Activated naive CD4-positive, alpha-beta T cell treated with anti-CD3 and anti-CD28 coated beads, Interleukin-2, amount 50 U/mL, for 72 hours (primary cell): Measurements from ENCODE around the gene FAM124B. TPM values are rescaled to one million over a fixed set of nuclear protein-coding genes. Genes with fewer than 3 reads are reported as not detected.
"Not testable (repeated sequence)": the region's sequence is repeated elsewhere in the genome, so short reads cannot be mapped to it uniquely, and the experiment has no call there.

ENCODE experiments used
- ATAC-seq, 2 donors: fragments of 150-1000 bp; cut with Tn5 transposase; 2 replicates each; pipeline ENCODE4 v1.10.0; 2021; ENCODE audit warnings: mild to moderate bottlenecking in 2 of 2, moderate library complexity in 2 of 2
- DNase-seq, 2 donors: peaks; one replicate each; pipeline ENCODE4 v3.0.0; 2021 to 2022; ENCODE audit warnings: low spot score in 2 of 2
- H3K27ac Mint-ChIP-seq, 2 donors: one replicate each; pipeline ENCODE4 v1.8.0; 2022; ENCODE audit warnings: mild to moderate bottlenecking in 2 of 2, mixed read lengths in 2 of 2
- H3K36me3 Mint-ChIP-seq, 2 donors: one replicate each; pipeline ENCODE4 v1.8.0; 2022; ENCODE audit warnings: mixed read lengths in 2 of 2
- H3K9me3 Mint-ChIP-seq, 2 donors: one replicate each; pipeline ENCODE4 v1.8.0; 2022; ENCODE audit warnings: mixed read lengths in 2 of 2
- total RNA-seq, 2 donors: library from RNA; stranded (reverse); gene quantifications; one replicate each; pipeline ENCODE4 v1.2.3, GENCODE V29; 2022

Gene FAM124B
- total RNA-seq, 2 donors from 2014 or later: 0.45 TPM; not detected in 1

DNA sequence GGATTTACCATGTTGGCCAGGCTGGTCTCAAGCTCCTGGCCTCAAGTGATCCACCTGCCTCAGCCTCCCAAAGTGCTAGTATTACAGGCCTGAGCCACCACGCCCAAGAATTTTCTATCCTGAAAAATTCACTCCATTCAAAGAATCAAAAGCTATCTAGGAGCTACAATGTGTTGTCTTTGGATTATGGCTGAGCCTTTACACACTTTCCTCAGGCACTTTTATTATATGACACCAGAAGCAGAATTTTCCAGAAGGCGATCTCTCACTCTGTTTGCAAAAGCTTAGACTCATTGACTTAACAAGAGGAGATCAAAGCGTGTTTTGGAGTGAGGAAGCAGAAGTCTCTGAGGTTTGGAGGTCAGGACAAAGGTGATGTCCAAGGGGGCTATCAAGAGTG, 3.6 kb downstream of the FAM124B start:
- DNase-seq (no peak), ATAC-seq (no peak)
- no peak overlapping the region for H3K27ac Mint-ChIP-seq
- H3K36me3 Mint-ChIP-seq: no peaks in the 10 kb centered on the region
- no peaks in the 10 kb centered on the region for H3K9me3 Mint-ChIP-seq

DNA sequence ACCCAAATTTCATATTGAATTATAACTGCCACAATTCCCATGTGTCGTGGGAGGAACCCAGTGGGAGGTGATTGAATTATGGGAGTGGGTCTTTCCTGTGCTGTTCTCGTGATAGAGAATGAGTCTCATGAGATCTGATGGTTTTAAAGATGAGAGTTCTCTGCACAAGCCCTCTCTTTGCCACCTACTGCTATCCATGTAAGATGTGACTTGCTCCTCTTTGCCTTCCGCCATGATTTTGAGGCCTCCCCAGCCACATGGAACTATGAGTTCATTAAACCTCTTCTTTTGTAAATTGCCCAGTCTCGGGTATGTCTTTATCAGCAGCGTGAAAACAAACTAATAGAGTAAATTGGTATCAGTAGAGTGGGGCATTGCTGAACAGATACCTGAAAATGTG, 4.8 kb downstream of the FAM124B start:
- H3K9me3 Mint-ChIP-seq, DNase-seq, H3K36me3 Mint-ChIP-seq, H3K27ac Mint-ChIP-seq, ATAC-seq: not testable (repeated sequence)

DNA sequence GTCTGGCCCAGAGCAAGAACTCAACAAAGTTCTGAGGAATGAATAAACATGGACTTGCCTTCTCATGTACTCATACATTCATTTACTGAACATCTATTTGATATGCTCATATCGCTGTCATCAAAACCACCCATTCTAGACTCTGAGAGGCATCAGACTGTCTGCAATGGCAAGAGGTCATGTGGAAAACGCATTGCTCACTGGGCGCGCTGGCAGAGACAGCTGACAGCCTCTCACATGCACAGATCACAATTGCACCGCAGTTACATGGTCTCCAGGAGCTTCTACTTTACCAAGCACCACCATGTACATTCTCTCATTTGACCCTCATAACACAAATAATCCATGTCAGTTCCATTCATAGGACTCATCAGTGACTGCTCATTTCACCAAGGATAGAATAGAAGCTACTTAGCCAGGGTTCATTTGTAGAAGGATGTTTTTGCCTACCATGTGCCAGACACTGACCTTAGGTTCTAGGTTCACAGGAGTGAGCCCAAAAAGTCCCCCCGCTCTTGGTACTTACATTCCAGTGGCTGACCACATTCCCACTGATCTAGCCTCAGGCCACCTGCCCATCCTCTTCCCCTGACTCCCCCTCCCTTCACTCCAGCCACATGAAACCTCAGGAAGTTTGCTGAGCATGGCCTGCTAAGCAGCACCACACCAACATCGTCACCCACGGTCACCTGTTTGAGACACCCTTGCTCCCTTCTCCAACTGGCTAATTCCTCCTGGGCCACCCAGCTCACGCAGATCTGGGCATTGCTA, 6.1 kb downstream of the FAM124B start:
- ATAC-seq: no peak
- no peak overlapping the region for H3K27ac Mint-ChIP-seq

DNA sequence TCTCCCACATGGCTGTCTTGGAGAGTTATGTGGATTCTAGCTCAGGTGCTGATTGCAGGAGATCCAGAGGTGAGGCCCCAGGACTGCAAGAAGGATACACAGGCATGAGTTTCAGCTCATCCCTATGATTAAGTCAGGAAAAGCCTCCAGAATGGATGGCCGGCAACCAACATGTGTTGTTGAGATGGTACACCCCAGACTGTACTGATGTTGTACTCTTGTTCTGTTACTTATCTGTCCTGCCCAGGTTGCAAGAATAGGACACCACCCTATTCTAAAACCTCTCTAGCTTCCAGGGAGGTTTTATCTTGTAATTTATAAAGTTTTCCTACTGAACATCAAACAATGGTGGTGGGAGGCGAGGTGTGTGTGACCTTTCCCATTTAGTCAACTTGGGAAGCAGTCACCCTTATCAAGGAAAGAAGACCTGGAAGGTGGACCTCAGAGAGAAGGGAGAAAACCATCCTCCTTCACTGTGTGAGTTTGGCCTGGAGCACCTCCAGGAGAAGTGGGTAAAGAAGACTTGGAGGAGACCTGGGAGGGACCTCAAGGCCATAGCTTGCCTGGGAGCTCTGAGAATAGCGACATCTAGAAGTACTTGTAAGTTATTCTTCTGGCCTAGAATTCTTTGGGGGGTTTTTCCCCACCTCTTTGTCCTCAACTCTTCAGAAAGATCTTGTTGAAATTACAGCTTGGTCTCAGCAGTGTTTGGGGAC, 8.6 kb downstream of the FAM124B start:
- H3K27ac Mint-ChIP-seq: no peak overlapping the region
- ATAC-seq: no peak
- H3K36me3 Mint-ChIP-seq: no peaks in the 10 kb centered on the region
- no peaks in the 10 kb centered on the region for H3K9me3 Mint-ChIP-seq
- no peak for DNase-seq

More for the DNA sequence above, 6.1 kb downstream of the FAM124B start:
- no peaks in the 10 kb centered on the region for H3K36me3 Mint-ChIP-seq
- DNase-seq: no peak
- H3K9me3 Mint-ChIP-seq: no peaks in the 10 kb centered on the region

DNA sequence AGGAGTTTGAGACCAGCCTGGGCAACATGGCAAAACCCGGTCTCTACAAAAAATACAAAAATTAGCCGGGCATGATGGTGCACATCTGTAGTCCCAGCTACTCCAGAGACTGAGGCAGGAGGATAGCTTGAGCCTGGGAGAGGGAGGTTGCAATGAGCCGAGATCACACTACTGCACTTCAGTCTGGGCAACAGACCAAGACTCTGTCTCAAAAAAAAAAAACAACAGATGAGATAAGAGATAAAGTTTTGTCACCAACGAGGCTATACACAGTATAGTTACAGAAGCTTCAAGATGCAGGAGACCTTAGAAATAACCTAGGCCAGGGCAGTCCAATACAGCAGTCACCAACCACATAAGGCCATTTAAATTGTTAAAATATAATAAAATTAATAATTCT, 9.4 kb downstream of the FAM124B start:
- Mint-ChIP-seq H3K36me3 (no peaks in the 10 kb centered on the region), H3K27ac (no peak overlapping the region), H3K9me3 (no peaks in the 10 kb centered on the region)
- ATAC-seq: no peak
- DNase-seq: no peak

DNA sequence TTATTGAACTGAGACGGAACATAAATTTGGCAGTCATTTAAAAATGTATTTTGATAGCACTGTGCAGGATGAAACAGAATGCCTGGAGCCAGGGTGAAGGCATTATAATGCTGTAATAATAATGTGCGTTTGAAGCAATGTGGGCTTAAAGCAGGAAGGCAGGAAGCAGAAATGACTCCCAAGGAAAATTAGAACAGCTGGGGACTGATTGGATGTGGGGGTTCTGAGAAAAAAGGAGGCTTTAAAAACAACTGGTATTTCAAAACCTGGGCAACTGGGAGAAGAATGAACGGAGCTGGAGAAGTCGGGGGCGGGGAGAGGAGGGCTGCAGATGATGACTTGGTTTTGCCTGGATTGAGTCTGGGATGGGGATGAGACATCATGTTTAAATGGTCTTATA, 12.6 kb downstream of the FAM124B start:
- ATAC-seq (no peak), DNase-seq (no peak)
- Mint-ChIP-seq H3K36me3 (no peaks in the 10 kb centered on the region), H3K27ac (no peak overlapping the region), H3K9me3 (no peaks in the 10 kb centered on the region)

DNA sequence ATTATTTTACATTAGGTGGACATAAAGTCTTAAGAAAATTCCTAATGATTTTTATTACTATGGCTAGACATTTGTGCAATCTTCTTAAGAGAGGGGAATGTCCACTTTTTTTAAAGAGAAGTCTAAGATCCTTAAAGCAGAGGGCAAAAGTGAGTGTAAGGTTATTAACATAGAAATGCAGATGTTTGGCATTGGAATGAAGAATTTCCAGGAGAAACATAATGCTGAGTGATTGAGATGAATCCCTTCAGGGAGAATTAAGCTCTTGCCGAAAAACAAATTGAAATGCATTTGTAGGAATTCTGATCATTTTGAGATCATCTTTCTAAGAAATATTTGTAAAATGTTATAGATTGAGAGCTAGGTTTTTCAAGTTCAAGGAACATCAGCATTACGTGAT, 15.0 kb downstream of the FAM124B start:
- Mint-ChIP-seq H3K36me3 (no peaks in the 10 kb centered on the region), H3K27ac (no peak overlapping the region), H3K9me3 (no peaks in the 10 kb centered on the region)
- DNase-seq: no peak
- ATAC-seq: no peak

DNA sequence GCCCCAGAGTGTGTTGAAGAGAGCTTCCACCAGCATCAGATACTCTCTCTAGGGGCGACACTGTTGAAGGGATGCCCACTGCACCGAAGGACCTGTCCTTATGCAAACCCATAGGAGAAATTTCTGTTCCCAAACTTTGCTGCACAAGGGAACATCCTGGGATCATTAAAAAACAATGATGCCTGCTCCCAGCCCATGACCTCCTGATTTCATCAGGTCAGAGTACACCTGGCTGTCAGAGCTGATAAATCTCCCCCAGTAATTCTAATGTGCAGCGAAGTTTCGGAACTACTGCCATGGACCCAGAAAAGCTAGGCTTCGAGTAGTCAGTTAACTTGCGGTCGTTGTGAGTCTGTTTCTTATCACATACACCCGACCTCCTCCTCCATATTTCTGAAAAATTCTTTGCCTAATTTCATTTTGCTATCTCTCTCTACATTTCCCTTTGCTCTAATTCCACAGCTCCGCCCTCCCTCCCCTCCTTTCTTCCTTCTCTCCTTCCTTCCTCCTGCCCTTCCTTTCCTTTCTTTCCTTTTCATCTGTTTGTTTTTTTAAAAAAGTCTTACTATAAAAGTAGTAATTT, 18.8 kb downstream of the FAM124B start:
- Mint-ChIP-seq H3K36me3 (no peaks in the 10 kb centered on the region), H3K9me3 (no peaks in the 10 kb centered on the region), H3K27ac (no peak overlapping the region)
- ATAC-seq (no peak), DNase-seq (no peak)

DNA sequence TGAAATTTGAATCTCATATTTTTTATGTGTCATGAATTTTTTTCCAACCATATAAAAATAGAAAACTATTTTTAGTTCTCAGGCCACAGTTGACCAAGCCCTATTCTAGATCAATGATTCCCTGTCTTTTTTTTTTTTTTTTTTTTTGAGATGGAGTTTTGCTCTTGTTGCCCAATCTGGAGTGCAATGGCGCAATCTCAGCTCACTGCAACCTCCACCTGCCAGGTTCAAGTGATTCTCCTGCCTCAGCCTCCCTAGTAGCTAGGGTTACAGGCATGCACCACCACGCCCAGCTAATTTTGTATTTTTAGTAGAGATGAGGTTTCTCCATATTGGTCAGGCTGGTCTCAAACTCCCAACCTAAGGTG, 19.6 kb downstream of the FAM124B start:
- not testable (repeated sequence) for H3K9me3 Mint-ChIP-seq, DNase-seq, H3K27ac Mint-ChIP-seq, ATAC-seq, H3K36me3 Mint-ChIP-seq

DNA sequence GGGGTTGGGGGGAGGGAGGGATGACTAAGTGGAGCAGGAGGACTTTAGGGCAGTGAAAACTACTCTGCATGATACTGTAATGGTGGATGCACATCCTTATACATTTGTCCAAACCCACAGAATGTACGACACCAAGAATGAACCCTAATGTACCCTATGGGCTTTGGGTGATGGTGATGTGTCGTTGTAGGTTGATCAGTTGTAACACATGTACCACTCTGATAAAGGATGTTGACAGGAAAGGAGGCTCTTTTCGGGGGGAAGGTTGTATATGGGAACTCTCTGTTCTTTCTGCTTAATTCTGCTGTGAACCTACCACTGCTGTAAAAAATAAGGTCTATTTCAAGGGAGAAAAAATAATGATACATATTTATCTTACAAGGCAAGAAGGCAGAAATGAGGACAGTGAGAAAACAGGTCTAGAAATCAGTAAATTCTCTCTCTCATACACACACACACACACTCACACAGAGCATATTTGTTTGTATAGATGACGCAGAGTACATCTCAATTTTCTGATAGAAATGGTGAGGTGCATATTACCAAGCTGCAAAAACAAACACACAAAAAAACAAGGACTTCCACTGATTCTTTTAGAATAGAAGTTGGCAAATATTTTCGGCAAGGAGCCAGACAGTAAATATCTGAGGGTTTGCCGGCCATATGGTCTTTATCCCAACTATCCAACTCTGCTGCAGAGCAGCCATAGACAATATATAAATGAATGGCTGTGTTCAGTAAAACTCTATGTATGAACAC, 20.2 kb downstream of the FAM124B start:
- no peak for ATAC-seq
- no peak overlapping the region for H3K27ac Mint-ChIP-seq
- no peak for DNase-seq
- no peaks in the 10 kb centered on the region for H3K36me3 Mint-ChIP-seq
- H3K9me3 Mint-ChIP-seq: no peaks in the 10 kb centered on the region

DNA sequence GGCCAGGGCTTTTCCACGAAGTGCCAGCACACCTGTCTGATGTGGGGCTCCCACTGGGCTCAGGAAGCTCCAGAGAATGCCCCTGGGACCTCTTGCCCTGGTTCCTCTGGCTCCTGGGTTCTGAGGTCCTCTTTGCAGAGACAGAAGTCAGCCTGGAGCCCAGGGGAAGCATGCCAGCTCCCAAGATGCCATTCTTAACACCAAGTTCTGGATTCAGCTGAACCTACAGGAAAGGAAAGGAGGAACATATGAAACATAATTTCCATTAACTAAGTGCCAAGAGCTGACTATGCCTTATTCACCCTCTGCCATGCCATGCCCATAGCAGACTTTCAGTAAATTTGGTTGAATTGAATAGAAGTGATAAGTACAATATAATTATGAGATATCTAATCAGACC, 21.9 kb downstream of the FAM124B start:
- ATAC-seq: no peak
- DNase-seq: no peak
- Mint-ChIP-seq H3K36me3 (no peaks in the 10 kb centered on the region), H3K9me3 (no peaks in the 10 kb centered on the region), H3K27ac (no peak overlapping the region)

DNA sequence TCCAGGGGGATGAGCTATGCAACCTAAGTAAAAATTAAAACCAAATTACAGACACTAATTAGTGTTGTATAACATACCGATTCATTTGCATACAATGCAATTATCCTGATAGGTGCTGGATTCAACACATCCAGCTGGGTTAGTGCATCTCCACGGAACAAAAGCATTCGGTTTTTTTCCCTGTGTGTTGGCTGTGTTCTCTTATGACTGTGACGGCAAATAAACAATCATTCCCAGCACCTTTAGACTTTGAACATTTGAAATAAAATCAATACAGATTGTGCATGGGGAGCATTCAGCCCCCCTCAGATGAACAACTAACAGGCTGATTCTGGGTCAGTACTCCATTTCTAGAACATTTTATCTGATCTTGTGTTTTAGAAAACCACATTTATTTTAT, 22.7 kb downstream of the FAM124B start:
- Mint-ChIP-seq H3K36me3 (no peaks in the 10 kb centered on the region), H3K27ac (no peak overlapping the region), H3K9me3 (no peaks in the 10 kb centered on the region)
- no peak for ATAC-seq
- DNase-seq: no peak

DNA sequence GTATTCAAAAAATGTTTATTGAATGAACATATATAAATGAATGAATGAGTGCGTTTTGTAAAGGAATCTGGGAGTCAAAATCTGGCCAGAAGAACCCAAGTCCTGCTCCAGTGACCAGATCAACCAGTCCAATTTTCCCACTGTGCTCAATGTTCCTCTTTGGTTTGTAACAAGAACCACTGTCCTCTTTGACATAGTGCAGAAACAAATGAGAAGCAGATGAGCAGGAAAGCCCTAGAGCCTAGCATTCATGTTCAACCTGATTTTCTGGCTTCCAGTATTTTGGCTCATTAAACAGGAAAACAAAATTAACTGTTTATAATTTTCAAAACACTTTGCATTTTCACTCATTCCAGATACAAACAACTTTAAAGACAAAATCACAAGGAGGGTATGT, 23.2 kb downstream of the FAM124B start:
- H3K27ac Mint-ChIP-seq: no peak overlapping the region
- DNase-seq (no peak), ATAC-seq (no peak)
- no peaks in the 10 kb centered on the region for H3K9me3 Mint-ChIP-seq
- H3K36me3 Mint-ChIP-seq: no peaks in the 10 kb centered on the region

DNA sequence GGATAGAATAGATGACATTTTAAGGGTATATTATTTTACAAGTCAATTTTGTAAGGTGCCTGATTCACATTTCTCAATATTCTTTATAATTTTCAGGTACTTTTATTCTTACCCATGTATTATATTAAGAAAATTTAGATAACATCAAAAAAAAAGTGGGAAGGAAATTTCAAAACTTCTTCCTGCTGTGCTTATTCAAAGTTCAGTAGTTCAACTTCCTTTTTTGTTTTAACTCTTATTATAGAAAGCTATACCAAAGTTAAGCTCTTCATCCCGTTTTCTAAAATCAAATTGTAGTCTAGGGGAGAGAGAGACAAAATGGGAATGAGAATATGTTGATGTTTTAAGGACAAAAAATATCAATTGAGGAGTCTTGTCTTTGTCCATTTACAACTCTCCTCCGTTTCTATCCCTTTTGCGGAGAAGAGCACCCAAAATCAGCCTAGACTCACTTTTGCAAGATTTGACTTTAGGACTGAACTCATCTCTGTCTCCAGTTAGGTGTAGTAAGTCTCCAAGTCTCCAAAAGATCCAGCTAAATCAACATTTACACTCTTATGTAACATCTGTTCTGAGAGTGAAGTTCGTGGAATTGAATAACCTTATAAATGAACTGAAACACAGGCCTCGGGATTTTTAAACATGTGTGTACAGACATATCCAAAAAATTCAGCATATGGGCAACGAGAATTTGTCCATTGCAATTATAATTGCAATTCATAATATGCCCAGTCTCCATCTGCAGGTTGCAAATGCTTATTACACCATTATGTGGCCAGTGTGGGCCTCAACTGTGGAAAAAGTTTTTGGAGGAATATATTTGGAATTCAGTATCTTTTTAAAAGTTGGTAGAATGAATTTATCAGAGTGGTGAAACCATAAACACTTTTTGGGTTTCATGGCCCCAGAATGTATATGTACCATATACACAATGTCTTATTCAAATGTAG, 23.9 kb downstream of the FAM124B start:
- no peaks in the 10 kb centered on the region for H3K9me3 Mint-ChIP-seq
- ATAC-seq (no peak), DNase-seq (no peak)
- H3K27ac Mint-ChIP-seq: no peak overlapping the region
- H3K36me3 Mint-ChIP-seq: no peaks in the 10 kb centered on the region

DNA sequence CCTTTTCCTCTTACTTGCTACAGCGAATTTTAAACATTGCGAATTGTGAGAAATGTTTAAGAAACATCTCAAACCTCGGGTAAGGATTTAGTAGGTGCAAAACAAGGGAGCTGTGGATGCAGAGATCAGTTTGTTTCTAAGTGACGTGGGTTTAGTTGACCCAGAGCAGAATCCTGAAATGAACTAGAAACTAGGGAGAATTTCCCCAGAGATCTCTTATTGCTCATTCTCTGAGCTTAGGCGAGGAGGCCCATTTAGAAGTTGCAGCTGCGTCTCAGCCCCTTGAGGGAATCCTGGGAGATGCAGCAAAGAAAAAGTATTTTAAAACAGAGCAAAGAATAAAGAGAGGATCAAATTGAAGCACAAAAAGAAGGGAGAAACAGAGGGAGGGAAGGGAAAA, 29.3 kb downstream of the FAM124B start:
- H3K27ac Mint-ChIP-seq: no peak overlapping the region
- H3K36me3 Mint-ChIP-seq: no peaks in the 10 kb centered on the region
- ATAC-seq (no peak), DNase-seq (no peak)
- no peaks in the 10 kb centered on the region for H3K9me3 Mint-ChIP-seq

DNA sequence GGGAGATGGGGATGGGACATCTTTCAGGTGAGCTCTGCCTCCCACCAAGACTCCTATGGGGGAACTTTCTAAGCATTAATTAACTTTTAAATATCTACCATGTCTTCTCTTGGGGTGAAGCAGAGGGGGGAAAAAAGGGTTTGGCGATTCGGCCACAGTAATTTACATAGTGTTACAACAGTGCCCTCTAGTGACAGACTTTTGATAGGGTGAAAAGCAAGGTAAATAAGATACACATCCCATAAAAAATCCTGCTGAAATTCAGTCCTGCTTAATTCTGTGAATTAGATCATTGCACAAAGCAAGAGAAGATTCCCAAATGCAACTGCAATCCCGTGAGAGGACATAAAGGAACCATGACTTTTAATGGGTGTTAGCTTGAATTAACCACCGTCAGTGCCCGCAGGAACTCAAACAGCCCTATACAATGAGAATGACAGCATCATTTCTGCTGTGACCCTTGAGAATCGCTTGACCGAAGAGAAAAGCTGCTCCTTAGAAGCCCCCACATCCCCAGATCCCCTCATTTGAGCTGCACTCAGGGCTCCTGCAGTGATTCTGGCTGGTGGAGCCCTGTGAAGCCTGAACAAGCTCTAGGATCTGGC, 32.8 kb downstream of the FAM124B start:
- H3K36me3 Mint-ChIP-seq: no peaks in the 10 kb centered on the region
- ATAC-seq (peak; percentile 31 to 38), DNase-seq (peak in 1 of 2 donors; percentile 25)
- H3K9me3 Mint-ChIP-seq: no peaks in the 10 kb centered on the region
- no peak overlapping the region for H3K27ac Mint-ChIP-seq
